ENCODE data around the gene CYP27B1. TPM values are rescaled to one million over a fixed set of nuclear protein-coding genes. Genes with fewer than 3 reads are reported as not detected.

CYP27B1 gene
- total and polyA plus RNA-seq, 11 donors = 0.11 to 0.77 (median 0.19) TPM; not detected in 4

GRCh38 chr12:57754411-57755193 is 12.3 kb downstream of the CYP27B1 start, which contains the start of gene MARCHF9:
Gene MARCHF9, plus strand, starts transcription at chr12:57755103. Its CDS starts 426 bp downstream, at chr12:57755529.
- 0 to 3% (median 1%) methylated on average over 17 to 41 of the region's 41 CpGs for WGBS, 4 donors
- peaks cover 0 to 54% (median 33%) of the 10 kb centered on the region in 12 donors for H3K4me1 ChIP-seq
- peak within 1 kb of the TSS in 10 of 12 donors; percentile 18 to 79 (median 54) for H3K27ac ChIP-seq
- no peaks in the 10 kb centered on the region for H3K9me3 ChIP-seq
- TF ChIP-seq CTCF (IDR thresholded peaks at IDR 0.05) (no peak), POLR2A (IDR thresholded peaks at IDR 0.05) (no peak)
- intact Hi-C loops (cut with DNase I) = loop anchor here in 1 of 10 donors (5.0 kb wide), 1 partner anchor 62 kb away; the partner anchor contains the start of gene OS9
- no peaks in the 10 kb centered on the region for H3K27me3 ChIP-seq
- H3K4me3 ChIP-seq = peak within 1 kb of the TSS; percentile 64 to 97 (median 72)
- DNase-seq (peak; percentile 56 to 77 (median 62)), ATAC-seq (peak in 1 of 4 donors; percentile 3)
- peaks cover 0 to 36% (median 28%) of the 10 kb centered on the region in 9 donors for H3K36me3 ChIP-seq

GRCh38 chr12:57753756-57754337 is 13.0 kb downstream of the CYP27B1 start:
- peak overlapping the region in 3 of 12 donors; percentile 69 to 87 (median 83) for H3K4me3 ChIP-seq
- intact Hi-C loops (cut with DNase I) = loop anchor here in 1 of 10 donors (5.0 kb wide), 1 partner anchor 62 kb away; the partner anchor contains the start of gene OS9
- peaks cover 0 to 54% (median 33%) of the 10 kb centered on the region in 12 donors for H3K4me1 ChIP-seq
- DNase-seq (no peak), ATAC-seq (no peak)
- H3K9me3 ChIP-seq = no peaks in the 10 kb centered on the region
- peaks cover 0 to 40% (median 31%) of the 10 kb centered on the region in 9 donors for H3K36me3 ChIP-seq
- WGBS, 4 donors = 19 to 38% (median 26%) methylated on average over 1 of the region's 1 CpG
- TF ChIP-seq POLR2A (IDR thresholded peaks at IDR 0.05) (no peak), CTCF (IDR thresholded peaks at IDR 0.05) (no peak)
- H3K27me3 ChIP-seq = no peaks in the 10 kb centered on the region
- H3K27ac ChIP-seq = peak overlapping the region in 1 of 12 donors; percentile 27

- intact Hi-C loops (cut with DNase I) = loop anchor here in 2 of 10 donors (1.0 to 5.0 kb wide), 2 partner anchors 20 to 60 kb away; partner anchors contain the start of genes EEF1AKMT3 (in 1 of the 2), METTL1 (in 1 of the 2) and OS9 (in 1 of the 2)
- no peak for DNase-seq
- TF ChIP-seq CTCF (IDR thresholded peaks at IDR 0.05) (no peak), POLR2A (IDR thresholded peaks at IDR 0.05) (no peak)
- Histone ChIP-seq H3K4me3 (peak overlapping the region in 9 of 12 donors; percentile 63 to 89 (median 77)), H3K9me3 (no peaks in the 10 kb centered on the region), H3K27me3 (no peaks in the 10 kb centered on the region), H3K36me3 (peaks cover 0 to 40% (median 33%) of the 10 kb centered on the region in 9 donors), H3K27ac (peak overlapping the region in 11 of 12 donors; percentile 42 to 95 (median 57)), H3K4me1 (peaks cover 0 to 54% (median 33%) of the 10 kb centered on the region in 12 donors)
- 2 to 3% (median 2%) methylated on average over 5 of the region's 5 CpGs for WGBS, 4 donors
- no peak for ATAC-seq
Measured at GRCh38 chr12:57752668-57753000, 14.2 kb downstream of the CYP27B1 start.
